IMR-90 (cell line): ENCODE results near the gene IL24. TPM values are rescaled to one million over a fixed set of nuclear protein-coding genes. Genes with fewer than 3 reads are reported as not detected.

Source experiments
- ATAC-seq: fragments of 200-7000 bp; cut with Tn5 transposase; 2 replicates; pipeline ENCODE4 v1.9.1; 2020; ENCODE audit warnings: low read depth, mild to moderate bottlenecking, moderate library complexity
- BruUV-seq: library from RNA; stranded (reverse); fragments of 400-500 nt; replicated peaks from 2 replicates; lab custom pipeline; 2021; lab: Mats Ljungman, UMichigan
- CTCF ChIA-PET: fragments of 300-600 bp; formaldehyde crosslinking; extraction: SDS; loops from one replicate; lab custom pipeline; 2021; ENCODE audit warnings: antibody characterized with exemption; lab: Yijun Ruan, JAX
- POLR2A ChIA-PET: fragments of 300-600 bp; sonication (Branson Sonifier 250); formaldehyde crosslinking; loops from one replicate; lab custom pipeline; 2022; ENCODE audit warnings: antibody characterized with exemption; ENCODE audit not compliant: unreplicated experiment; lab: Charles Lee
- DNase-seq: peaks from one replicate; pipeline ENCODE4 v3.0.0; 2013
- H2AFZ ChIP-seq: replicated peaks from 2 replicates; pipeline ENCODE3; 2013; ENCODE audit warnings: low read length, mild to moderate bottlenecking; ENCODE audit not compliant: poor library complexity
- H2AK5ac ChIP-seq: 2 replicates; pipeline ENCODE4 v1.6.1; 2013; ENCODE audit warnings: low read depth, low read length, inconsistent platforms
- H2AK9ac ChIP-seq: replicated peaks from 2 replicates; pipeline ENCODE3; 2013; ENCODE audit warnings: mild to moderate bottlenecking, low read depth, low read length, moderate library complexity; ENCODE audit not compliant: poor library complexity
- H2BK120ac ChIP-seq: 2 replicates; pipeline ENCODE4 v1.6.1; 2013; ENCODE audit warnings: low read depth, low read length, inconsistent platforms
- H2BK15ac ChIP-seq: 3 replicates; pipeline ENCODE4 v1.6.1; 2013; ENCODE audit warnings: low read depth, low read length, inconsistent platforms
- H2BK20ac ChIP-seq: 2 replicates; pipeline ENCODE4 v1.6.1; 2013; ENCODE audit warnings: low read depth, mild to moderate bottlenecking, inconsistent platforms, low read length, moderate library complexity
- H2BK5ac ChIP-seq: 2 replicates; pipeline ENCODE4 v1.6.1; 2013; ENCODE audit warnings: mild to moderate bottlenecking, low read depth, low read length, inconsistent platforms; ENCODE audit not compliant: poor library complexity, severe bottlenecking
- H3K14ac ChIP-seq: replicated peaks from 2 replicates; pipeline ENCODE4 v1.6.1; 2013; ENCODE audit warnings: low read depth, low read length, inconsistent platforms
- H3K18ac ChIP-seq: 2 replicates; pipeline ENCODE4 v1.6.1; 2013; ENCODE audit warnings: low read depth, low read length, control low read depth
- H3K23ac ChIP-seq: 2 replicates; pipeline ENCODE4 v1.6.1; 2013; ENCODE audit warnings: low read depth, low read length, inconsistent platforms
- H3K27ac ChIP-seq: 2 replicates; pipeline ENCODE4 v1.5.1; 2013; ENCODE audit warnings: mild to moderate bottlenecking, control low read depth, low read length; ENCODE audit not compliant: insufficient read depth
- H3K27me3 ChIP-seq: 2 replicates; pipeline ENCODE4 v1.6.1; 2013; ENCODE audit warnings: low read length; ENCODE audit not compliant: control insufficient read depth, insufficient read depth
- H3K36me3 ChIP-seq: 2 replicates; pipeline ENCODE4 v1.6.1; 2013; ENCODE audit warnings: low read length, mixed read lengths; ENCODE audit not compliant: control insufficient read depth, insufficient read depth
- H3K4ac ChIP-seq: 2 replicates; pipeline ENCODE4 v1.6.1; 2013; ENCODE audit warnings: low read depth, low read length, inconsistent platforms
- H3K4me1 ChIP-seq: 2 replicates; pipeline ENCODE4 v1.6.1; 2013; ENCODE audit warnings: low read length, mixed read lengths; ENCODE audit not compliant: control insufficient read depth, insufficient read depth
- H3K4me2 ChIP-seq: 2 replicates; pipeline ENCODE4 v1.6.1; 2013; ENCODE audit warnings: low read depth, mild to moderate bottlenecking, control low read depth, low read length, moderate library complexity
- H3K4me3 ChIP-seq: 2 replicates; pipeline ENCODE4 v1.5.1; 2013; ENCODE audit warnings: low read depth, mild to moderate bottlenecking, control low read depth, low read length, moderate library complexity; ENCODE audit not compliant: insufficient read depth
- H3K56ac ChIP-seq: 2 replicates; pipeline ENCODE4 v1.6.1; 2013; ENCODE audit warnings: low read length, inconsistent platforms; ENCODE audit not compliant: insufficient read depth; ENCODE audit errors: extremely low read depth
- H3K79me1 ChIP-seq, 2 experiments: 2 replicates each; pipeline ENCODE4 v1.6.1; 2013; ENCODE audit warnings: low read length in 2 of 2, inconsistent platforms in 1 of 2, low read depth in 1 of 2
- H3K9ac ChIP-seq: 2 replicates; pipeline ENCODE4 v1.6.1; 2013; ENCODE audit warnings: low read depth, low read length, control low read depth
- H3K9me1 ChIP-seq: 2 replicates; pipeline ENCODE4 v1.6.1; 2013; ENCODE audit warnings: low read length, inconsistent platforms; ENCODE audit not compliant: insufficient read depth
- H3K9me3 ChIP-seq: 2 replicates; pipeline ENCODE4 v1.6.1; 2013; ENCODE audit warnings: low read length; ENCODE audit not compliant: control insufficient read depth, insufficient read depth
- H4K20me1 ChIP-seq: 2 replicates; pipeline ENCODE4 v1.6.1; 2013; ENCODE audit warnings: low read length, inconsistent platforms; ENCODE audit not compliant: insufficient read depth
- H4K5ac ChIP-seq: 2 replicates; pipeline ENCODE4 v1.6.1; 2013; ENCODE audit warnings: mild to moderate bottlenecking, low read depth, low read length, control low read depth
- H4K8ac ChIP-seq, 2 experiments: 2 replicates each; pipeline ENCODE4 v1.6.1; 2013; ENCODE audit warnings: low read depth in 2 of 2, low read length in 2 of 2, control low read depth in 1 of 2, inconsistent platforms in 1 of 2
- H4K91ac ChIP-seq: 2 replicates; pipeline ENCODE4 v1.6.1; 2013; ENCODE audit warnings: low read depth, low read length, inconsistent platforms; ENCODE audit not compliant: insufficient read depth
- CHD1 ChIP-seq: IDR thresholded peaks from 2 replicates; pipeline ENCODE4 v1.6.1; 2012; ENCODE audit warnings: low read depth, low read length, improper control_type of control experiment
- FOS ChIP-seq: fragments of 150-350 bp; IDR thresholded peaks from 2 replicates; pipeline ENCODE4 v1.6.1; 2016; ENCODE audit warnings: low read depth, low read length
- MAFK ChIP-seq: IDR thresholded peaks from 2 replicates; pipeline ENCODE4 v1.6.1; 2012; ENCODE audit warnings: low read depth, low read length, improper control_type of control experiment
- MAZ ChIP-seq: IDR thresholded peaks from 2 replicates; pipeline ENCODE4 v1.6.1; 2012; ENCODE audit warnings: low read depth, mild to moderate bottlenecking, low read length, improper control_type of control experiment, moderate library complexity, borderline replicate concordance
- NFE2L2 ChIP-seq: fragments of 150-350 bp; IDR thresholded peaks from 2 replicates; pipeline ENCODE4 v1.6.1; 2016; ENCODE audit warnings: low read depth, mild to moderate bottlenecking, low read length
- RAD21 ChIP-seq: IDR thresholded peaks from 2 replicates; pipeline ENCODE4 v1.6.1; 2012; ENCODE audit warnings: low read length, improper control_type of control experiment
- RFX5 ChIP-seq: IDR thresholded peaks from 2 replicates; pipeline ENCODE4 v1.8.0; 2012; ENCODE audit warnings: low read depth, mild to moderate bottlenecking, low read length, moderate library complexity
- SMC3 ChIP-seq: fragments of 150-350 bp; IDR thresholded peaks from 2 replicates; pipeline ENCODE4 v1.6.1; 2016; ENCODE audit warnings: low read depth, mild to moderate bottlenecking, antibody characterized with exemption, low read length, moderate library complexity
- USF2 ChIP-seq: fragments of 150-350 bp; IDR thresholded peaks from 2 replicates; pipeline ENCODE4 v1.6.1; 2017; ENCODE audit warnings: mild to moderate bottlenecking, antibody characterized with exemption, low read length, low read depth
- WGBS, 2 experiments: methylation state at CpG; one replicate each; pipeline versions ENCODE4 v1.1.5 to v1.1.7; 2013; ENCODE audit warnings: missing lambda C conversion rate in 2 of 2; ENCODE audit not compliant: insufficient read length in 1 of 2; ENCODE audit errors: extremely low coverage in 2 of 2; 5-methylcytosine and 5-hydroxymethylcytosine counted together
- dilution Hi-C: fragments of 300-500 bp; cut with HindIII; formaldehyde crosslinking; loops from one replicate; pipeline ENCODE4 v1.14.3; 2018; ENCODE audit warnings: low sequenced_read_pairs; ENCODE audit not compliant: unreplicated experiment
- in situ Hi-C: fragments of 300-500 bp; cut with MboI; formaldehyde crosslinking; loops from 3 replicates; pipeline ENCODE4 v1.14.3; 2019; ENCODE audit warnings: low sequenced_read_pairs, inconsistent platforms, mixed read lengths
- intact Hi-C: fragments of 100-400 bp; cut with micrococcal nuclease; formaldehyde crosslinking; loops from 2 replicates; pipeline ENCODE4 v1.10.0; 2022
- polyA plus RNA-seq, 3 experiments: library from polyadenylated mRNA; depleted of rRNA; stranded (reverse); fragments of >200 nt; gene quantifications; 2 replicates each; pipeline ENCODE4 v1.2.3, GENCODE V29; 2012; ENCODE audit warnings: low replicate concordance in 1 of 3
- total RNA-seq: library from RNA; depleted of rRNA; stranded (reverse); fragments of >200 nt; gene quantifications from 2 replicates; pipeline ENCODE4 v1.2.3, GENCODE V29; 2012
- TF ChIP-seq, protein P1 (sequence below): fragments of 150-350 bp; IDR thresholded peaks from 2 replicates; pipeline ENCODE4 v1.6.1; 2016; ENCODE audit warnings: low read depth, mild to moderate bottlenecking, low read length, moderate library complexity, borderline replicate concordance
- TF ChIP-seq, protein P2 (sequence below): conservative IDR thresholded peaks from 2 replicates; pipeline ENCODE4 v1.5.1; 2012; ENCODE audit warnings: mild to moderate bottlenecking, low read depth, low read length, improper control_type of control experiment

The IL24 gene
- total and polyA plus RNA-seq, 2 of the 4 experiments (the other 2 are of a cell fraction) = 0.12 to 0.18 TPM

GRCh38 chr1:206882555-206882954, 14.7 kb upstream of the IL24 start:
- intact Hi-C loops (no loop called here), in situ Hi-C loops (no loop called here), dilution Hi-C loops (no loop called here)
- H2AK5ac ChIP-seq = no peak overlapping the region
- TF ChIP-seq CHD1 = no peak
- no peak for TF ChIP-seq FOS
- TF ChIP-seq NFE2L2 = no peak
- TF ChIP-seq MAZ = no peak
- no peak for TF ChIP-seq RAD21
- TF ChIP-seq, protein P1, sequence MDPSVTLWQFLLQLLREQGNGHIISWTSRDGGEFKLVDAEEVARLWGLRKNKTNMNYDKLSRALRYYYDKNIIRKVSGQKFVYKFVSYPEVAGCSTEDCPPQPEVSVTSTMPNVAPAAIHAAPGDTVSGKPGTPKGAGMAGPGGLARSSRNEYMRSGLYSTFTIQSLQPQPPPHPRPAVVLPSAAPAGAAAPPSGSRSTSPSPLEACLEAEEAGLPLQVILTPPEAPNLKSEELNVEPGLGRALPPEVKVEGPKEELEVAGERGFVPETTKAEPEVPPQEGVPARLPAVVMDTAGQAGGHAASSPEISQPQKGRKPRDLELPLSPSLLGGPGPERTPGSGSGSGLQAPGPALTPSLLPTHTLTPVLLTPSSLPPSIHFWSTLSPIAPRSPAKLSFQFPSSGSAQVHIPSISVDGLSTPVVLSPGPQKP = no peak
- TF ChIP-seq SMC3 = no peak
- no peak for TF ChIP-seq USF2
- TF ChIP-seq, protein P2, sequence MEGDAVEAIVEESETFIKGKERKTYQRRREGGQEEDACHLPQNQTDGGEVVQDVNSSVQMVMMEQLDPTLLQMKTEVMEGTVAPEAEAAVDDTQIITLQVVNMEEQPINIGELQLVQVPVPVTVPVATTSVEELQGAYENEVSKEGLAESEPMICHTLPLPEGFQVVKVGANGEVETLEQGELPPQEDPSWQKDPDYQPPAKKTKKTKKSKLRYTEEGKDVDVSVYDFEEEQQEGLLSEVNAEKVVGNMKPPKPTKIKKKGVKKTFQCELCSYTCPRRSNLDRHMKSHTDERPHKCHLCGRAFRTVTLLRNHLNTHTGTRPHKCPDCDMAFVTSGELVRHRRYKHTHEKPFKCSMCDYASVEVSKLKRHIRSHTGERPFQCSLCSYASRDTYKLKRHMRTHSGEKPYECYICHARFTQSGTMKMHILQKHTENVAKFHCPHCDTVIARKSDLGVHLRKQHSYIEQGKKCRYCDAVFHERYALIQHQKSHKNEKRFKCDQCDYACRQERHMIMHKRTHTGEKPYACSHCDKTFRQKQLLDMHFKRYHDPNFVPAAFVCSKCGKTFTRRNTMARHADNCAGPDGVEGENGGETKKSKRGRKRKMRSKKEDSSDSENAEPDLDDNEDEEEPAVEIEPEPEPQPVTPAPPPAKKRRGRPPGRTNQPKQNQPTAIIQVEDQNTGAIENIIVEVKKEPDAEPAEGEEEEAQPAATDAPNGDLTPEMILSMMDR = no peak; the same call in 1 of the 2 replicates
- TF ChIP-seq MAFK = no peak
- TF ChIP-seq RFX5 = no peak
- no peak overlapping the region for H3K4me3 ChIP-seq
- no peaks in the 10 kb centered on the region for H4K20me1 ChIP-seq
- no peak overlapping the region for H3K4ac ChIP-seq
- H4K8ac ChIP-seq = no peak overlapping the region
- H3K4me1 ChIP-seq = peaks cover 5% of the 10 kb centered on the region
- ATAC-seq (no peak), DNase-seq (no peak)
- H2AK9ac ChIP-seq = no peak overlapping the region
- H3K79me1 ChIP-seq = no peaks in the 10 kb centered on the region
- H3K56ac ChIP-seq = no peak overlapping the region
- no peak overlapping the region for H3K23ac ChIP-seq
- no peak overlapping the region for H3K4me2 ChIP-seq
- no peak overlapping the region for H2BK5ac ChIP-seq
- no peaks in the 10 kb centered on the region for H3K36me3 ChIP-seq
- H2BK120ac ChIP-seq = no peak overlapping the region
- BruUV-seq = no TSS peak
- no peak overlapping the region for H4K5ac ChIP-seq
- no peak overlapping the region for H2BK15ac ChIP-seq
- no peak overlapping the region for H3K9ac ChIP-seq
- H3K9me3 ChIP-seq = peaks cover 8% of the 10 kb centered on the region
- H3K27ac ChIP-seq = no peak overlapping the region
- no peak overlapping the region for H2BK20ac ChIP-seq
- CTCF ChIA-PET = interaction anchor here (1.0 kb wide), 1 partner anchor 8 kb away, joined by 3 read pairs; no protein-coding TSS in a partner anchor
- no peak overlapping the region for H3K14ac ChIP-seq
- no peaks in the 10 kb centered on the region for H3K27me3 ChIP-seq
- H3K9me1 ChIP-seq = peaks cover 2% of the 10 kb centered on the region; the same call in 1 of the 2 replicates
- H3K18ac ChIP-seq = no peak overlapping the region
- WGBS, 2 experiments = no CpG with 5 or more reads among the region's 3 CpGs
- H2AFZ ChIP-seq = no peak overlapping the region
- POLR2A ChIA-PET = no interaction called here
- no peak overlapping the region for H4K91ac ChIP-seq
